GM12878 (cell line): ENCODE data around the gene WNT16. TPM values are rescaled to one million over a fixed set of nuclear protein-coding genes. Genes with fewer than 3 reads are reported as not detected.

Source experiments
- ATAC-seq: fragments of 200-7000 bp; cut with Tn5 transposase; 3 replicates; pipeline ENCODE4 v1.9.1; 2020; ENCODE audit warnings: mild to moderate bottlenecking, moderate library complexity
- BruUV-seq: library from RNA; stranded (reverse); fragments of 400-500 nt; replicated peaks from 2 replicates; lab custom pipeline; 2021; lab: Mats Ljungman, UMichigan
- CTCF ChIA-PET: fragments of 300-600 bp; sonication (Branson Sonifier 250); formaldehyde crosslinking; extraction: SDS; loops from one replicate; lab custom pipeline; 2021; ENCODE audit warnings: inconsistent platforms; lab: Yijun Ruan, JAX
- POLR2A ChIA-PET: fragments of 350-600 bp; formaldehyde crosslinking; extraction: SDS; loops from one replicate; lab custom pipeline; 2021; ENCODE audit warnings: inconsistent platforms; lab: Charles Lee
- RAD21 ChIA-PET: fragments of 300-600 bp; sonication (Branson Sonifier 250); formaldehyde crosslinking; loops from one replicate; lab custom pipeline; 2023; ENCODE audit warnings: antibody characterized with exemption; ENCODE audit not compliant: unreplicated experiment; lab: Charles Lee
- SMC1A ChIA-PET: fragments of 300-600 bp; sonication (Branson Sonifier 250); formaldehyde crosslinking; loops from one replicate; lab custom pipeline; 2023; ENCODE audit not compliant: unreplicated experiment, uncharacterized antibody; lab: Charles Lee
- DNase-seq: peaks from one replicate; pipeline ENCODE4 v3.0.0-alpha.2; 2011; ENCODE audit warnings: low read depth, low spot score
- FAIRE-seq: peaks from 3 replicates; lab custom pipeline; 2011; peaks lifted over from hg19 to GRCh38; lab: Jason Lieb, UNC
- H2AFZ ChIP-seq: 2 replicates; pipeline ENCODE4 v1.6.0; 2011; ENCODE audit warnings: low read depth, low read length, control low read depth; ENCODE audit not compliant: control insufficient read depth
- H3K27ac ChIP-seq: 2 replicates; pipeline ENCODE4 v1.5.1; 2011; ENCODE audit warnings: control low read depth; ENCODE audit not compliant: control insufficient read depth, insufficient read depth
- H3K27me3 ChIP-seq, 2 experiments: replicated peaks in 1 of 2; 2 replicates each; pipeline versions ENCODE4 v1.6.0 to v1.6.1; 2011; ENCODE audit warnings: low read length in 1 of 2; ENCODE audit not compliant: control insufficient read depth in 2 of 2, insufficient read depth in 2 of 2
- H3K36me3 ChIP-seq, 2 experiments: 2 replicates each; pipeline ENCODE4 v1.5.1; 2011; ENCODE audit warnings: low read length in 1 of 2; ENCODE audit not compliant: control insufficient read depth in 2 of 2, insufficient read depth in 2 of 2
- H3K4me1 ChIP-seq: 2 replicates; pipeline ENCODE4 v1.6.1; 2011; ENCODE audit warnings: mild to moderate bottlenecking, low read length, moderate library complexity, mixed read lengths; ENCODE audit not compliant: control insufficient read depth, insufficient read depth
- H3K4me2 ChIP-seq: 2 replicates; pipeline ENCODE4 v1.6.0; 2011; ENCODE audit warnings: control low read depth; ENCODE audit not compliant: control insufficient read depth, insufficient read depth
- H3K4me3 ChIP-seq: fragments of 200-600 bp; sonication (generic); 2 replicates; pipeline ENCODE4 v1.5.1; 2016
- H3K79me2 ChIP-seq: 2 replicates; pipeline ENCODE4 v1.6.0; 2011; ENCODE audit warnings: low read length; ENCODE audit not compliant: control insufficient read depth, insufficient read depth
- H3K9ac ChIP-seq: 2 replicates; pipeline ENCODE4 v1.8.0; 2011; ENCODE audit warnings: low read length, control low read depth, mixed read lengths; ENCODE audit not compliant: control insufficient read depth, insufficient read depth
- H3K9me3 ChIP-seq: replicated peaks from 3 replicates; pipeline ENCODE4 v1.5.1; 2011; ENCODE audit warnings: mild to moderate bottlenecking, low read length; ENCODE audit not compliant: control insufficient read depth, insufficient read depth
- H4K20me1 ChIP-seq: 2 replicates; pipeline ENCODE4 v1.6.0; 2011; ENCODE audit not compliant: control insufficient read depth, insufficient read depth
- CHD4 ChIP-seq: fragments of 200-600 bp; sonication (generic); IDR thresholded peaks from 2 replicates; pipeline ENCODE4 v1.6.1; 2016; ENCODE audit warnings: mild to moderate bottlenecking
- DPF2 ChIP-seq: fragments of 450-650 bp; IDR thresholded peaks from 2 replicates; pipeline ENCODE4 v1.6.1; 2017; ENCODE audit warnings: mild to moderate bottlenecking
- EZH2 ChIP-seq: IDR thresholded peaks from 2 replicates; pipeline ENCODE4 v1.6.1; 2012; ENCODE audit warnings: low read depth, mild to moderate bottlenecking, control low read depth, inconsistent platforms, low read length, borderline replicate concordance; ENCODE audit not compliant: control insufficient read depth
- IKZF2 ChIP-seq, 2 experiments: fragments of 450-650 bp; IDR thresholded peaks; 2 replicates each; pipeline ENCODE4 v1.6.1; 2017; ENCODE audit warnings: mild to moderate bottlenecking in 2 of 2, moderate library complexity in 2 of 2
- MYB ChIP-seq: fragments of 150-350 bp; IDR thresholded peaks from 2 replicates; pipeline ENCODE4 v1.6.1; 2014; ENCODE audit warnings: mild to moderate bottlenecking, low read depth, low read length, borderline replicate concordance
- MYC ChIP-seq: IDR thresholded peaks from 2 replicates; pipeline ENCODE4 v1.6.1; 2011; ENCODE audit warnings: mild to moderate bottlenecking, low read length, moderate library complexity, inconsistent platforms; ENCODE audit not compliant: insufficient read depth, insufficient replicate concordance, insufficient read length, severe bottlenecking
- NFXL1 ChIP-seq: fragments of 450-650 bp; IDR thresholded peaks from 2 replicates; pipeline ENCODE4 v1.6.1; 2017; ENCODE audit warnings: antibody characterized with exemption, mild to moderate bottlenecking, borderline replicate concordance
- PML ChIP-seq: IDR thresholded peaks from 2 replicates; pipeline ENCODE4 v1.6.1; 2012; ENCODE audit warnings: low read length, inconsistent platforms
- RBBP5 ChIP-seq: fragments of 200-600 bp; sonication (generic); conservative IDR thresholded peaks from 2 replicates; pipeline ENCODE4 v1.6.1; 2016
- SIX5 ChIP-seq: IDR thresholded peaks from 2 replicates; pipeline ENCODE4 v1.6.1; 2011; ENCODE audit warnings: mild to moderate bottlenecking, low read depth, low read length, moderate library complexity; ENCODE audit not compliant: severe bottlenecking
- SREBF1 ChIP-seq: IDR thresholded peaks from 2 replicates; pipeline ENCODE4 v1.6.1; 2012; ENCODE audit warnings: mild to moderate bottlenecking, low read length
- ZNF24 ChIP-seq: fragments of 450-650 bp; IDR thresholded peaks from 2 replicates; pipeline ENCODE4 v1.6.1; 2017; ENCODE audit warnings: antibody characterized with exemption, mild to moderate bottlenecking
- WGBS: methylation state at CpG from one replicate; pipeline ENCODE4 v1.1.6; 2016; ENCODE audit warnings: low lambda C conversion rate; ENCODE audit not compliant: insufficient replicate concordance, insufficient coverage; ENCODE audit errors: missing lambda C conversion rate; 5-methylcytosine and 5-hydroxymethylcytosine counted together
- in situ Hi-C: fragments of 300-500 bp; cut with MboI; formaldehyde crosslinking; loops from 9 replicates; pipeline ENCODE4 v1.14.3; 2018; ENCODE audit warnings: mixed read lengths
- intact Hi-C: fragments of 100-400 bp; cut with micrococcal nuclease; formaldehyde crosslinking; loops from one replicate; pipeline ENCODE4 v1.14.2; 2022; ENCODE audit not compliant: unreplicated experiment
- polyA plus RNA-seq, 11 experiments: library from polyadenylated mRNA; depleted of rRNA in 4 of 11; unstranded in 6 of 11; stranded (reverse) in 5 of 11; fragments of >200 nt; fragmentation: Nextera tagmentation in 4 of 11; fragmentation: Illumina TruSeq in 1 of 11; extraction: Ambion mirVana in 4 of 11; extraction: Trizol in 1 of 11; gene quantifications; 1 replicate in 1 of 11; 2 replicates in 10 of 11; pipeline versions ENCODE4 v1.2.1 to v1.2.3, GENCODE V29; 2011 to 2016; ENCODE audit warnings: inconsistent platforms in 2 of 11, missing spikeins in 2 of 11, low read depth in 1 of 11
- total RNA-seq, 4 experiments: library from RNA; depleted of rRNA in 3 of 4; stranded (reverse); fragments of >200 nt in 3 of 4; fragmentation: Illumina TruSeq in 1 of 4; extraction: Trizol in 1 of 4; gene quantifications; 2 replicates each; pipeline versions ENCODE4 v1.2.1 to v1.2.3, GENCODE V29; 2013 to 2021
- TF ChIP-seq, protein P1 (sequence below): fragments of 450-650 bp; conservative IDR thresholded peaks from 2 replicates; pipeline ENCODE4 v1.6.1; 2017; ENCODE audit warnings: mild to moderate bottlenecking, moderate library complexity
- TF ChIP-seq, protein P2 (sequence below): fragments of 450-650 bp; IDR thresholded peaks from 2 replicates; pipeline ENCODE4 v1.6.1; 2017; ENCODE audit warnings: borderline replicate concordance
- TF ChIP-seq, protein P3 (sequence below), 3 experiments: IDR thresholded peaks in 2 of 3; conservative IDR thresholded peaks in 1 of 3; 2 replicates each; pipeline ENCODE4 v1.5.1; 2011; ENCODE audit warnings: low read depth in 3 of 3, low read length in 3 of 3, mild to moderate bottlenecking in 3 of 3, control low read depth in 2 of 3, moderate library complexity in 2 of 3, inconsistent platforms in 1 of 3, mixed read lengths in 1 of 3; ENCODE audit not compliant: control insufficient read depth in 2 of 3, insufficient read depth in 1 of 3; ENCODE audit errors: extremely low read depth in 1 of 3

WNT16 gene
- total and polyA plus RNA-seq, 10 of the 15 experiments (the other 5 are each of a cell fraction or from before 2014, with no cell fraction given) = 0.05 to 0.11 (median 0.06) TPM; not detected in 5

DNA sequence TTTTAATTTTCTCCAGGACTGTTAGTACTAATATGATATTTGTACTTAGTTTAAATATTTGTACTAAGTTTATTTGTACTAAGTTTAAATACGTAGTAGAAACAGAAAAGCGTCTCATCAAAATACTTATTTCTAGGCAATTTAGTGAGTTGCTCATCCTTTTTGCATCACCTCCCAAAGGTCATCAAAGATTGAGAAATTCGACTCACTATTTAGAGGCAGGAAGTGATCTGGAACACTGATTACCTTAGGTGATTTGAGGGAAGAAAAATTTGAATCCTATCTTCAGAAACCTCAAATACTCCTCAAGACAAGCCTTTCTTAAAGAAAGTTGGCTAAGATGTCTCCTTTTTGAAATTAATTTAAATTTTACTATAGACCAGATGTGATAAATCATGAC is 14.5 kb downstream of the WNT16 start (continued):
- TF ChIP-seq, protein P1, sequence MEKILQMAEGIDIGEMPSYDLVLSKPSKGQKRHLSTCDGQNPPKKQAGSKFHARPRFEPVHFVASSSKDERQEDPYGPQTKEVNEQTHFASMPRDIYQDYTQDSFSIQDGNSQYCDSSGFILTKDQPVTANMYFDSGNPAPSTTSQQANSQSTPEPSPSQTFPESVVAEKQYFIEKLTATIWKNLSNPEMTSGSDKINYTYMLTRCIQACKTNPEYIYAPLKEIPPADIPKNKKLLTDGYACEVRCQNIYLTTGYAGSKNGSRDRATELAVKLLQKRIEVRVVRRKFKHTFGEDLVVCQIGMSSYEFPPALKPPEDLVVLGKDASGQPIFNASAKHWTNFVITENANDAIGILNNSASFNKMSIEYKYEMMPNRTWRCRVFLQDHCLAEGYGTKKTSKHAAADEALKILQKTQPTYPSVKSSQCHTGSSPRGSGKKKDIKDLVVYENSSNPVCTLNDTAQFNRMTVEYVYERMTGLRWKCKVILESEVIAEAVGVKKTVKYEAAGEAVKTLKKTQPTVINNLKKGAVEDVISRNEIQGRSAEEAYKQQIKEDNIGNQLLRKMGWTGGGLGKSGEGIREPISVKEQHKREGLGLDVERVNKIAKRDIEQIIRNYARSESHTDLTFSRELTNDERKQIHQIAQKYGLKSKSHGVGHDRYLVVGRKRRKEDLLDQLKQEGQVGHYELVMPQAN = no peak
- TF ChIP-seq NFXL1 = no peak
- no peak for TF ChIP-seq CHD4
- TF ChIP-seq DPF2 = no peak

DNA sequence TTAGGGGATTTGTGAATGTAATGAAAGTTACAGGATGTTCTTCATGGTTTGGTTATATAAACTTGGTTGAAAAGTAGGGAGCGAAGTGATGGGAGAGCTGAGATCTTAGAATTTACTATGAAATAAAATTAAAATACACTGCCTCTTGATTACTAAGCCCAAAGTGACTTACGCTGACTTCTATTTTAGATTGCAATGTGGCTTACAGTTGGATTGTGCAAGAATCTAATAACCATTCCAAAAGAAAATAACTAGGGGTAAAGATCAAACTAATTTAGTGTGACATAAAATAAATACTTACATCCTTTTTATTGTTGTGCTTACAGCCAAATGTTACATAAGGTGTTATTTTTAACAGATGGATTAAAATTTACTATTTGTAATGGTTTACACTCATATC is 15.3 kb downstream of the WNT16 start:
- in situ Hi-C loops = no loop called here

More for the DNA sequence above, 15.3 kb downstream of the WNT16 start:
- Histone ChIP-seq H3K79me2 (no peaks in the 10 kb centered on the region), H2AFZ (no peak overlapping the region), H4K20me1 (no peaks in the 10 kb centered on the region), H3K27me3 (no peaks in the 10 kb centered on the region), H3K27ac (no peak overlapping the region)
- intact Hi-C loops = no loop called here
- SMC1A ChIA-PET = interaction anchor here (1.6 kb wide), 1 partner anchor 26 kb away, joined by 3 read pairs; no protein-coding TSS in a partner anchor
- no peak for TF ChIP-seq RBBP5
- no peak for TF ChIP-seq IKZF2 (IDR thresholded peaks at IDR 0.05)
- no peak for TF ChIP-seq EZH2
- TF ChIP-seq SREBF1 = no peak
- no peak for TF ChIP-seq ZNF24
- no peak for TF ChIP-seq MYC
- TF ChIP-seq, protein P2, sequence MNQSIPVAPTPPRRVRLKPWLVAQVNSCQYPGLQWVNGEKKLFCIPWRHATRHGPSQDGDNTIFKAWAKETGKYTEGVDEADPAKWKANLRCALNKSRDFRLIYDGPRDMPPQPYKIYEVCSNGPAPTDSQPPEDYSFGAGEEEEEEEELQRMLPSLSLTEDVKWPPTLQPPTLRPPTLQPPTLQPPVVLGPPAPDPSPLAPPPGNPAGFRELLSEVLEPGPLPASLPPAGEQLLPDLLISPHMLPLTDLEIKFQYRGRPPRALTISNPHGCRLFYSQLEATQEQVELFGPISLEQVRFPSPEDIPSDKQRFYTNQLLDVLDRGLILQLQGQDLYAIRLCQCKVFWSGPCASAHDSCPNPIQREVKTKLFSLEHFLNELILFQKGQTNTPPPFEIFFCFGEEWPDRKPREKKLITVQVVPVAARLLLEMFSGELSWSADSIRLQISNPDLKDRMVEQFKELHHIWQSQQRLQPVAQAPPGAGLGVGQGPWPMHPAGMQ = no peak
- no peak for TF ChIP-seq PML
- no peak for TF ChIP-seq SIX5
- no peak for TF ChIP-seq MYB
- TF ChIP-seq, protein P3, sequence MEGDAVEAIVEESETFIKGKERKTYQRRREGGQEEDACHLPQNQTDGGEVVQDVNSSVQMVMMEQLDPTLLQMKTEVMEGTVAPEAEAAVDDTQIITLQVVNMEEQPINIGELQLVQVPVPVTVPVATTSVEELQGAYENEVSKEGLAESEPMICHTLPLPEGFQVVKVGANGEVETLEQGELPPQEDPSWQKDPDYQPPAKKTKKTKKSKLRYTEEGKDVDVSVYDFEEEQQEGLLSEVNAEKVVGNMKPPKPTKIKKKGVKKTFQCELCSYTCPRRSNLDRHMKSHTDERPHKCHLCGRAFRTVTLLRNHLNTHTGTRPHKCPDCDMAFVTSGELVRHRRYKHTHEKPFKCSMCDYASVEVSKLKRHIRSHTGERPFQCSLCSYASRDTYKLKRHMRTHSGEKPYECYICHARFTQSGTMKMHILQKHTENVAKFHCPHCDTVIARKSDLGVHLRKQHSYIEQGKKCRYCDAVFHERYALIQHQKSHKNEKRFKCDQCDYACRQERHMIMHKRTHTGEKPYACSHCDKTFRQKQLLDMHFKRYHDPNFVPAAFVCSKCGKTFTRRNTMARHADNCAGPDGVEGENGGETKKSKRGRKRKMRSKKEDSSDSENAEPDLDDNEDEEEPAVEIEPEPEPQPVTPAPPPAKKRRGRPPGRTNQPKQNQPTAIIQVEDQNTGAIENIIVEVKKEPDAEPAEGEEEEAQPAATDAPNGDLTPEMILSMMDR (IDR thresholded peaks at IDR 0.05 in 2 of 3, conservative IDR thresholded peaks at IDR 0.05 in 1 of 3; ENCODE audit: control insufficient read depth in 2 of 3, extremely low read depth in 1 of 3, insufficient read depth in 1 of 3, low read depth in 3 of 3, low read length in 3 of 3) = no peak
- TF ChIP-seq, all 136 proteins: peak for 0
- ChIA-PET POLR2A (no interaction called here), CTCF (no interaction called here), RAD21 (no interaction called here)
- no peak for FAIRE-seq
- WGBS = 97% methylated on average over 2 of the region's 2 CpGs
- Histone ChIP-seq H3K4me1 (no peaks in the 10 kb centered on the region), H3K4me2 (no peak overlapping the region), H3K36me3 (peaks cover 0 to 4% of the 10 kb centered on the region in 2 experiments; a peak in 3 of 4 replicates), H3K9ac (no peak overlapping the region), H3K4me3 (no peak overlapping the region), H3K9me3 (no peaks in the 10 kb centered on the region)
- no peak for ATAC-seq
- BruUV-seq = no TSS peak
- DNase-seq = no peak
